ENCODE data around the gene TAF11L2.
"Not testable (repeated sequence)": the region's sequence is repeated elsewhere in the genome, so short reads cannot be mapped to it uniquely, and the experiment has no call there.

GRCh38 chr5:17518067-17518466 is 20.0 kb downstream of the TAF11L2 start, which contains the start of gene TAF11L3:
- not testable (repeated sequence) for TF ChIP-seq CTCF, POLR2A (IDR thresholded peaks at IDR 0.05)

All from esophagus squamous epithelium (tissue), 4 donors.